Trophoblast cell (in vitro differentiated cells and primary cell): ENCODE data around the gene RLF. TPM values are rescaled to one million over a fixed set of nuclear protein-coding genes. Genes with fewer than 3 reads are reported as not detected.

Experiments used
- DNase-seq, 2 donors: peaks; one replicate each; pipeline ENCODE4 v3.0.0-alpha.2; 2016
- H2AFZ ChIP-seq: 2 replicates; pipeline ENCODE4 v1.6.1; 2013; ENCODE audit warnings: low read length, moderate library complexity, mild to moderate bottlenecking; ENCODE audit not compliant: insufficient read depth, poor library complexity
- H2AK5ac ChIP-seq: 2 replicates; pipeline ENCODE4 v1.6.1; 2013; ENCODE audit warnings: mild to moderate bottlenecking, low read length
- H2BK120ac ChIP-seq: 2 replicates; pipeline ENCODE4 v1.6.1; 2013; ENCODE audit warnings: low read length, mild to moderate bottlenecking, moderate library complexity; ENCODE audit not compliant: insufficient read depth, poor library complexity
- H2BK12ac ChIP-seq: 2 replicates; pipeline ENCODE4 v1.6.1; 2013; ENCODE audit warnings: mild to moderate bottlenecking, low read length, moderate library complexity
- H2BK5ac ChIP-seq: 2 replicates; pipeline ENCODE4 v1.6.1; 2013; ENCODE audit warnings: low read length, low read depth, moderate library complexity, mild to moderate bottlenecking; ENCODE audit not compliant: poor library complexity
- H3K14ac ChIP-seq: 2 replicates; pipeline ENCODE4 v1.6.1; 2013; ENCODE audit warnings: mild to moderate bottlenecking, low read length
- H3K18ac ChIP-seq: 2 replicates; pipeline ENCODE4 v1.6.1; 2013; ENCODE audit warnings: mild to moderate bottlenecking, low read length
- H3K23ac ChIP-seq: 2 replicates; pipeline ENCODE4 v1.6.1; 2013; ENCODE audit warnings: low read length
- H3K27ac ChIP-seq: 2 replicates; pipeline ENCODE4 v1.5.1; 2013; ENCODE audit warnings: low read depth, mild to moderate bottlenecking, inconsistent platforms, low read length, moderate library complexity
- H3K27me3 ChIP-seq: 2 replicates; pipeline ENCODE4 v1.6.1; 2013; ENCODE audit warnings: inconsistent platforms, mild to moderate bottlenecking, low read length, moderate library complexity; ENCODE audit not compliant: insufficient read depth
- H3K36me3 ChIP-seq, 2 experiments: 1 replicate in 1 of 2; 2 replicates in 1 of 2; pipeline ENCODE4 v1.6.1; 2013; ENCODE audit warnings: low read length in 2 of 2, mild to moderate bottlenecking in 2 of 2, moderate library complexity in 1 of 2; ENCODE audit not compliant: insufficient read depth in 2 of 2, control insufficient read depth in 1 of 2
- H3K4ac ChIP-seq: 2 replicates; pipeline ENCODE4 v1.6.1; 2013; ENCODE audit warnings: low read depth, mild to moderate bottlenecking, low read length, moderate library complexity
- H3K4me1 ChIP-seq, 2 experiments: 1 replicate in 1 of 2; 2 replicates in 1 of 2; pipeline ENCODE4 v1.6.1; 2013; ENCODE audit warnings: low read length in 2 of 2, mild to moderate bottlenecking in 2 of 2, moderate library complexity in 1 of 2; ENCODE audit not compliant: insufficient read depth in 2 of 2, control insufficient read depth in 1 of 2
- H3K4me2 ChIP-seq: 2 replicates; pipeline ENCODE4 v1.6.1; 2013; ENCODE audit warnings: inconsistent platforms, mild to moderate bottlenecking, low read length, moderate library complexity
- H3K4me3 ChIP-seq: 2 replicates; pipeline ENCODE4 v1.5.1; 2013; ENCODE audit warnings: mild to moderate bottlenecking, low read depth, low read length, inconsistent platforms
- H3K79me1 ChIP-seq: one replicate; pipeline ENCODE4 v1.6.1; 2013; ENCODE audit warnings: low read length
- H3K79me2 ChIP-seq: 2 replicates; pipeline ENCODE4 v1.6.1; 2013; ENCODE audit warnings: low read length, mild to moderate bottlenecking; ENCODE audit not compliant: control insufficient read depth, insufficient read depth, poor library complexity
- H3K9ac ChIP-seq: 2 replicates; pipeline ENCODE4 v1.6.1; 2013; ENCODE audit warnings: mild to moderate bottlenecking, low read length
- H3K9me3 ChIP-seq: 2 replicates; pipeline ENCODE4 v1.6.1; 2013; ENCODE audit warnings: low read depth, mild to moderate bottlenecking, control low read depth, inconsistent platforms, low read length; ENCODE audit not compliant: insufficient read depth
- H4K12ac ChIP-seq: 2 replicates; pipeline ENCODE4 v1.6.1; 2013; ENCODE audit warnings: low read depth, mild to moderate bottlenecking, low read length, moderate library complexity
- H4K8ac ChIP-seq: 2 replicates; pipeline ENCODE4 v1.6.1; 2013; ENCODE audit warnings: low read depth, mild to moderate bottlenecking, low read length, moderate library complexity
- H4K91ac ChIP-seq: one replicate; pipeline ENCODE4 v1.6.1; 2013; ENCODE audit warnings: low read depth, mild to moderate bottlenecking, low read length, moderate library complexity
- WGBS: extraction: QIAGEN DNeasy Blood & Tissue Kit; methylation state at CpG from one replicate; pipeline ENCODE4 v1.1.7; 2013; ENCODE audit warnings: missing lambda C conversion rate; ENCODE audit not compliant: insufficient read length, insufficient coverage; ENCODE audit errors: extremely low coverage; 5-methylcytosine and 5-hydroxymethylcytosine counted together
- polyA plus RNA-seq: library from polyadenylated mRNA; stranded (reverse); fragments of 200-250 nt; gene quantifications from 2 replicates; pipeline ENCODE4 v1.2.3, GENCODE V29; 2013

Gene RLF, protein sequence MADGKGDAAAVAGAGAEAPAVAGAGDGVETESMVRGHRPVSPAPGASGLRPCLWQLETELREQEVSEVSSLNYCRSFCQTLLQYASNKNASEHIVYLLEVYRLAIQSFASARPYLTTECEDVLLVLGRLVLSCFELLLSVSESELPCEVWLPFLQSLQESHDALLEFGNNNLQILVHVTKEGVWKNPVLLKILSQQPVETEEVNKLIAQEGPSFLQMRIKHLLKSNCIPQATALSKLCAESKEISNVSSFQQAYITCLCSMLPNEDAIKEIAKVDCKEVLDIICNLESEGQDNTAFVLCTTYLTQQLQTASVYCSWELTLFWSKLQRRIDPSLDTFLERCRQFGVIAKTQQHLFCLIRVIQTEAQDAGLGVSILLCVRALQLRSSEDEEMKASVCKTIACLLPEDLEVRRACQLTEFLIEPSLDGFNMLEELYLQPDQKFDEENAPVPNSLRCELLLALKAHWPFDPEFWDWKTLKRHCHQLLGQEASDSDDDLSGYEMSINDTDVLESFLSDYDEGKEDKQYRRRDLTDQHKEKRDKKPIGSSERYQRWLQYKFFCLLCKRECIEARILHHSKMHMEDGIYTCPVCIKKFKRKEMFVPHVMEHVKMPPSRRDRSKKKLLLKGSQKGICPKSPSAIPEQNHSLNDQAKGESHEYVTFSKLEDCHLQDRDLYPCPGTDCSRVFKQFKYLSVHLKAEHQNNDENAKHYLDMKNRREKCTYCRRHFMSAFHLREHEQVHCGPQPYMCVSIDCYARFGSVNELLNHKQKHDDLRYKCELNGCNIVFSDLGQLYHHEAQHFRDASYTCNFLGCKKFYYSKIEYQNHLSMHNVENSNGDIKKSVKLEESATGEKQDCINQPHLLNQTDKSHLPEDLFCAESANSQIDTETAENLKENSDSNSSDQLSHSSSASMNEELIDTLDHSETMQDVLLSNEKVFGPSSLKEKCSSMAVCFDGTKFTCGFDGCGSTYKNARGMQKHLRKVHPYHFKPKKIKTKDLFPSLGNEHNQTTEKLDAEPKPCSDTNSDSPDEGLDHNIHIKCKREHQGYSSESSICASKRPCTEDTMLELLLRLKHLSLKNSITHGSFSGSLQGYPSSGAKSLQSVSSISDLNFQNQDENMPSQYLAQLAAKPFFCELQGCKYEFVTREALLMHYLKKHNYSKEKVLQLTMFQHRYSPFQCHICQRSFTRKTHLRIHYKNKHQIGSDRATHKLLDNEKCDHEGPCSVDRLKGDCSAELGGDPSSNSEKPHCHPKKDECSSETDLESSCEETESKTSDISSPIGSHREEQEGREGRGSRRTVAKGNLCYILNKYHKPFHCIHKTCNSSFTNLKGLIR (N-terminal part only)
- polyA plus RNA-seq: 18.1 and 19.0 TPM in 2 replicates

DNA sequence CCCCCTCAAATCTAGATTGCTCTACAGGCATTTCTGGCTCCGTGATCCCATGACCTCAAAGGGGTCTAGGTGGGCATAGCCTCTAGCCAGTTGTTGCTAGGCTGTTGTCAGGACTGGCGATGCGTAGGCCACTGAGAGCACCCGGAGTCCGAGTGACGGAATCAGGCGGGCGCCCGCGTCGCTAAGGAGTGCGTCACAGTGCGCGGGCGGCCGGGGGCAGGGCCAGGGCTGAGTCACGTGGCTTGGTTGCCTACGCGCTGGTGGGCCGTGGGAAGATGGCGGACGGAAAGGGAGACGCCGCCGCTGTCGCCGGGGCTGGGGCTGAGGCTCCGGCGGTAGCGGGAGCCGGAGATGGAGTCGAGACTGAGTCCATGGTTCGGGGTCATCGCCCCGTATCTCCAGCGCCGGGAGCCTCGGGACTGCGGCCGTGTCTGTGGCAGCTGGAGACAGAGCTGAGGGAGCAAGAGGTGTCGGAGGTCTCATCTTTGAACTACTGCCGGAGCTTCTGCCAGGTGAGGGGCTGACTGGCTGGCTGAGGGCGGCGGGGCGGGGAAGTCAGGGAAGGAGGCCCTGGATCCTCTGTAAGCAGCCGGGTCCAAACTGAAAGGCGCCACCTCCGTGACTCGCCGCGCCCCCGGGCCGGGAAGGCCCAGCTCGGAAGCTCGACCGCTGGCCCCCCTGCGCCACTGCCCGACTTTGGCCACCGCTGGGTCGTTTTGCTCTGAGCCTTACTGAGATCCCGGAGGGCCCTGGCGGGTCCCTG lies at the start of gene RLF:
Gene RLF (plus strand): TSS at position 263 of the 763 bp plus-strand sequence. CDS start 13 bp downstream, at position 276.
- peak within 1 kb of the TSS; percentile 27 for H2AK5ac ChIP-seq
- H3K4me2 ChIP-seq: peak within 1 kb of the TSS; percentile 74
- H4K12ac ChIP-seq: peak within 1 kb of the TSS; percentile 72
- H3K9me3 ChIP-seq: no peaks in the 10 kb centered on the region
- H3K79me1 ChIP-seq: peaks cover 5% of the 10 kb centered on the region
- H3K4ac ChIP-seq: peak within 1 kb of the TSS; percentile 87
- no peaks in the 10 kb centered on the region for H3K27me3 ChIP-seq
- H4K8ac ChIP-seq: peak within 1 kb of the TSS; percentile 80
- H2BK5ac ChIP-seq: peak within 1 kb of the TSS; percentile 69
- H3K9ac ChIP-seq: peak within 1 kb of the TSS; percentile 94
- H3K4me3 ChIP-seq: peak within 1 kb of the TSS; percentile 94
- H3K18ac ChIP-seq: peak within 1 kb of the TSS; percentile 79
- peaks cover 9% of the 10 kb centered on the region for H3K79me2 ChIP-seq
- peak within 1 kb of the TSS; percentile 81 for H3K14ac ChIP-seq
- H4K91ac ChIP-seq: peak within 1 kb of the TSS; percentile 87
- no CpG with 5 or more reads among the region's 62 CpGs for WGBS
- peaks cover 2% of the 10 kb centered on the region in 2 experiments for H3K4me1 ChIP-seq
- no peak within 1 kb of the TSS for H2BK12ac ChIP-seq
- H3K23ac ChIP-seq: no peak within 1 kb of the TSS
- H3K27ac ChIP-seq: peak within 1 kb of the TSS; percentile 63
- peak within 1 kb of the TSS; percentile 82 for H2AFZ ChIP-seq
- peak; percentile 97 to 98 for DNase-seq
- no peaks in the 10 kb centered on the region for H3K36me3 ChIP-seq
- H2BK120ac ChIP-seq: peak within 1 kb of the TSS; percentile 40

DNA sequence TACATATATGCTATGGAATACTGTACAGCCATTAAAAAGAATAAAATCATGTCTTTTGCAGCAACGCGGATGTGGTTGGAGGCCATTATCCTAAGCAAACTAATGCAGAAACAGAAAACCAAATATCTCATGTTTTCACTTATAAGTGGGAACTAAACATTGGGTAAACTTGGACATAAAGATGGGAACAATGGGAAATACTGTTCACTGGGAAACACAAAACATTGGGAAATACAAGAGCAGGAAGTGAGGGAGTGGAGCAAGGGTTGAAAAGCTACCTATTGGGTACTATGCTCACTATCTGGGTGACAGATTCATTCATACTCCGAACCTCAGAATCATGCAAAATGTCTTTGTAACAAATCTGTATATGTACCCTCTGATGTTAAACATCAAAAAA lies 46.8 kb upstream of the RLF start:
- Histone ChIP-seq H3K27me3 (no peaks in the 10 kb centered on the region), H3K4me1 (no peaks in the 10 kb centered on the region), H3K4ac (no peak overlapping the region), H4K8ac (no peak overlapping the region), H3K36me3 (no peaks in the 10 kb centered on the region), H2BK120ac (no peak overlapping the region), H3K79me2 (no peaks in the 10 kb centered on the region), H4K91ac (no peak overlapping the region), H3K9ac (no peak overlapping the region), H3K4me2 (no peak overlapping the region), H2AFZ (no peak overlapping the region), H3K23ac (no peak overlapping the region), H2BK12ac (no peak overlapping the region), H3K79me1 (no peaks in the 10 kb centered on the region), H3K14ac (no peak overlapping the region), H3K9me3 (no peaks in the 10 kb centered on the region), H3K18ac (no peak overlapping the region), H2AK5ac (no peak overlapping the region), H4K12ac (no peak overlapping the region), H3K4me3 (no peak overlapping the region), H2BK5ac (no peak overlapping the region), H3K27ac (no peak overlapping the region)
- WGBS: no CpG with 5 or more reads among the region's 3 CpGs
- no peak for DNase-seq

DNA sequence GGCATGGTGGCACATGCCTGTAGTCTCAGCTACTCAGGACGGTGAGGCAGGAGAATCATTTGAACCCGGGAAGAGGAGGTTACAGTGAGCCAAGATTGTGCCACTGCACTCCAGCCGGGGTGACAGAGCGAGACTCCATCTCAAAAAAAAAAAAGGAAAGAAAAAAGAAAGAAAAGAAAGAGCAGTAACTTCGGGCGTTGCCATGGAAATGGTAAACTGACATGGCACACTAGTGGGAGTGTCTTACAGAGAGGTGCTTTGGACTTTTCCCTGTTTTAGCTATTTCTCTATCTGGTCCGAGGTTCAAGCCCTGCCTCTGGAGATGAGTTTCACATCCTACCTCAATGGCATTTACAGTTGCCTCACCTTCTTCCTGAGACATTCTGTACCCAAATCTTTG lies 41.1 kb upstream of the RLF start:
- Histone ChIP-seq H3K4me3 (no peak overlapping the region), H3K79me1 (no peaks in the 10 kb centered on the region), H3K18ac (no peak overlapping the region), H2BK5ac (no peak overlapping the region), H3K27me3 (no peaks in the 10 kb centered on the region), H2BK120ac (no peak overlapping the region), H3K9me3 (no peaks in the 10 kb centered on the region), H3K27ac (no peak overlapping the region), H3K36me3 (no peaks in the 10 kb centered on the region), H2BK12ac (no peak overlapping the region), H3K14ac (no peak overlapping the region), H3K23ac (no peak overlapping the region), H4K8ac (no peak overlapping the region), H2AFZ (no peak overlapping the region), H3K9ac (no peak overlapping the region), H3K4me2 (no peak overlapping the region), H2AK5ac (no peak overlapping the region), H4K91ac (no peak overlapping the region), H3K4ac (no peak overlapping the region), H3K79me2 (no peaks in the 10 kb centered on the region), H3K4me1 (no peaks in the 10 kb centered on the region), H4K12ac (no peak overlapping the region)
- WGBS: no CpG with 5 or more reads among the region's 7 CpGs
- DNase-seq: no peak
